ENCODE data around the gene PRRT3.

Gene PRRT3

DNA sequence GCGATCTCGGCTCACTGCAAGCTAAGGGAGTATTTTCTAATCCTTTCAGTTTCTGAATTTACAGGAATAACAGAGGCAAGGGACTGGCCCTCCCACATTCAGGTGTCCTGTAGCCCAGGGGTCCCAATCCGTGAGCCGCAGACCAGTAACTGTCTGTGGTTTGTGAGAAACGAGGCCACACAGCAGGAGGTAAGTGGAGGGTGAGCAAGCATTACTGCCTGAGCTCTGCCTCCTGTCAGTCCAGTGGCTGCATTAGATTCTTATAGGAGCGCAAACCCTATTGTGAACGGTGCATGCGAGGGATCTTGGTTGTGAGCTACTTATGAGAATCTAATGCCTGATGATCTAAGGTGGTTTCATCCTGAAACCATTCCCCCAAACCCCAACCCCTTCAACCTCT lies 40.3 kb downstream of the PRRT3 start:
- TF ChIP-seq EZH2phosphoT487 (conservative IDR thresholded peaks at IDR 0.05; ENCODE audit: low read length) = no peak
- TF ChIP-seq, protein P1, sequence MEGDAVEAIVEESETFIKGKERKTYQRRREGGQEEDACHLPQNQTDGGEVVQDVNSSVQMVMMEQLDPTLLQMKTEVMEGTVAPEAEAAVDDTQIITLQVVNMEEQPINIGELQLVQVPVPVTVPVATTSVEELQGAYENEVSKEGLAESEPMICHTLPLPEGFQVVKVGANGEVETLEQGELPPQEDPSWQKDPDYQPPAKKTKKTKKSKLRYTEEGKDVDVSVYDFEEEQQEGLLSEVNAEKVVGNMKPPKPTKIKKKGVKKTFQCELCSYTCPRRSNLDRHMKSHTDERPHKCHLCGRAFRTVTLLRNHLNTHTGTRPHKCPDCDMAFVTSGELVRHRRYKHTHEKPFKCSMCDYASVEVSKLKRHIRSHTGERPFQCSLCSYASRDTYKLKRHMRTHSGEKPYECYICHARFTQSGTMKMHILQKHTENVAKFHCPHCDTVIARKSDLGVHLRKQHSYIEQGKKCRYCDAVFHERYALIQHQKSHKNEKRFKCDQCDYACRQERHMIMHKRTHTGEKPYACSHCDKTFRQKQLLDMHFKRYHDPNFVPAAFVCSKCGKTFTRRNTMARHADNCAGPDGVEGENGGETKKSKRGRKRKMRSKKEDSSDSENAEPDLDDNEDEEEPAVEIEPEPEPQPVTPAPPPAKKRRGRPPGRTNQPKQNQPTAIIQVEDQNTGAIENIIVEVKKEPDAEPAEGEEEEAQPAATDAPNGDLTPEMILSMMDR (IDR thresholded peaks at IDR 0.05; ENCODE audit: insufficient read depth, low read length, poor library complexity, severe bottlenecking) = no peak
- no peaks in the 10 kb centered on the region for H3K9me3 ChIP-seq (ENCODE audit: insufficient read depth, low read length)
- no peaks in the 10 kb centered on the region for H3K79me2 ChIP-seq (ENCODE audit: insufficient read depth, low read length)
- no peak overlapping the region for H3K9ac ChIP-seq (ENCODE audit: low read length)
- no peaks in the 10 kb centered on the region for H4K20me1 ChIP-seq (ENCODE audit: low read depth, low read length)
- H2AFZ ChIP-seq (ENCODE audit: low read depth, low read length, severe bottlenecking) = no peak overlapping the region
- no peaks in the 10 kb centered on the region for H3K27me3 ChIP-seq (ENCODE audit: low read length)
- H3F3A ChIP-seq (ENCODE audit: insufficient read depth) = no peaks in the 10 kb centered on the region
- H3K9me2 ChIP-seq (replicated peaks; ENCODE audit: insufficient read depth, low read length) = no peaks in the 10 kb centered on the region
- H3K4me3 ChIP-seq (ENCODE audit: insufficient read depth, low read length, poor library complexity, severe bottlenecking) = no peak overlapping the region
- H3K36me3 ChIP-seq (ENCODE audit: low read length) = no peaks in the 10 kb centered on the region
- no peak overlapping the region for H3K27ac ChIP-seq (ENCODE audit: low read depth, low read length)
- H3K4me2 ChIP-seq (ENCODE audit: low read depth, low read length, poor library complexity, severe bottlenecking) = no peak overlapping the region

DNA sequence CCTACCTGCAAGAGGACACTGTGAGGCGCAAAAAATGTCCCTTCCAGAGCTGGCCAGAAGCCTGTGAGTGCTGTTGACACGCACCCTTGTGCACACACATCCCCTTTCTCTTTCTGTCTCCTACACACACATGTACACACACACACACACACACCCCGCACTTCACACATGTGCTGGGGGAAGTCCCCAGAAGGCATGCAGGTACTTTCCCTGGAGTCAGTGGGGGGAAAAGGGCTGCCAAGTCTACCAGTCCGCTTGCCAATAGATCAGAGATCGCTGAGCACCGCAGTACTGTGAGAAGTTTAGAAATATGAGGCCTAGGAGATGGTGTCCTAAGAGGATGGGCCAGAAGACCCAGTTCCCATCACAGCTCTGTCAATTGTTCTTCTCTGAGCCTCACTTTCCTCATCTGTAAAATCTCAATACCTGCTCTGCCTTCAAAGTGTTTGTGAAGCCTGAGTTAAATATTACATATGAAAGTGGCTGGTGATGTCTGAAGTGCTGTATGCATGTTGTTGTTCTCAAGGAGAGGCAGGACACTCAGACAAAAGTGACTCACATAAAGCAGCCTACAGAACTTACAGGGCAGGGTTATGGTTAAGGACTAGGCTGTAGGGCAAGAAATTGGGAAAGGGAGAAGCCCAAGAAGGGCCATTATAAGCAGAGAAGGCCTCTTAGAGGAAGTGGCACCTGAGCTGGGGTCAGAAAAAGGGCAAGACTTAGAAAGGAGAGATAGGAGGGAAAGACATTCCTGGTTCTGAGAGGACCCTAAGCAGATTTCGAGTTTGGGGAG lies 42.8 kb downstream of the PRRT3 start:
- no peak overlapping the region for H3K27ac ChIP-seq (ENCODE audit: low read depth, low read length)
- H3K9me2 ChIP-seq (replicated peaks; ENCODE audit: insufficient read depth, low read length) = no peaks in the 10 kb centered on the region
- H3K9ac ChIP-seq (ENCODE audit: low read length) = no peak overlapping the region
- no peaks in the 10 kb centered on the region for H3K9me3 ChIP-seq (ENCODE audit: insufficient read depth, low read length)
- H3K27me3 ChIP-seq (ENCODE audit: low read length) = no peaks in the 10 kb centered on the region
- no peaks in the 10 kb centered on the region for H3K79me2 ChIP-seq (ENCODE audit: insufficient read depth, low read length)
- no peak overlapping the region for H2AFZ ChIP-seq (ENCODE audit: low read depth, low read length, severe bottlenecking)
- H3F3A ChIP-seq (ENCODE audit: insufficient read depth) = no peaks in the 10 kb centered on the region
- no peaks in the 10 kb centered on the region for H3K36me3 ChIP-seq (ENCODE audit: low read length)
- no peak overlapping the region for H3K4me2 ChIP-seq (ENCODE audit: low read depth, low read length, poor library complexity, severe bottlenecking)
- TF ChIP-seq, protein P1 (IDR thresholded peaks at IDR 0.05; ENCODE audit: insufficient read depth, low read length, poor library complexity, severe bottlenecking) = no peak
- TF ChIP-seq EZH2phosphoT487 (conservative IDR thresholded peaks at IDR 0.05; ENCODE audit: low read length) = no peak
- H3K4me3 ChIP-seq (ENCODE audit: insufficient read depth, low read length, poor library complexity, severe bottlenecking) = no peak overlapping the region
- no peaks in the 10 kb centered on the region for H4K20me1 ChIP-seq (ENCODE audit: low read depth, low read length)

DNA sequence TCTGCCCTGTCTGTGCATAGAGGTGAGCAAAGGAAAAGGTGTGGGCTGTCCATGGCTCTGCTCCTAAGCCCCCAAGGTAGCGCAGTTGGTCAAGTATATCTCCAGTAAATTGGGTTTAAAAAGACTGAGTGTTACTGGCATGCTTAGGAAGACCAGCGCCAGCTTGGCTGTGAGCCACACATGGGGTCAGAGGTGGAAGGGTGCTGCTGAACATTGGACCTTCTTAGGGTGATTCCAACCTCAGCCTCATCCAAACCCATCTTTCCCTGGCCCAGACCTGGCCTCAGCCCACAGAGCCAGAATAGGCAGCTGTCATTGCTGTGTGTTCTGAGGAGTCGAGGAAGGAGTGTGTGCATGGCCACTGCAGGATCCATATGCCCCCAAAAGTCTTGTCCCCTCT lies 43.9 kb downstream of the PRRT3 start:
- H3K27ac ChIP-seq (ENCODE audit: low read depth, low read length) = no peak overlapping the region
- H3K4me2 ChIP-seq (ENCODE audit: low read depth, low read length, poor library complexity, severe bottlenecking) = no peak overlapping the region
- no peak for TF ChIP-seq EZH2phosphoT487 (conservative IDR thresholded peaks at IDR 0.05; ENCODE audit: low read length)
- TF ChIP-seq, protein P1 (IDR thresholded peaks at IDR 0.05; ENCODE audit: insufficient read depth, low read length, poor library complexity, severe bottlenecking) = no peak
- H4K20me1 ChIP-seq (ENCODE audit: low read depth, low read length) = no peaks in the 10 kb centered on the region
- no peaks in the 10 kb centered on the region for H3F3A ChIP-seq (ENCODE audit: insufficient read depth)
- no peaks in the 10 kb centered on the region for H3K9me2 ChIP-seq (replicated peaks; ENCODE audit: insufficient read depth, low read length)
- no peaks in the 10 kb centered on the region for H3K79me2 ChIP-seq (ENCODE audit: insufficient read depth, low read length)
- no peaks in the 10 kb centered on the region for H3K27me3 ChIP-seq (ENCODE audit: low read length)
- H2AFZ ChIP-seq (ENCODE audit: low read depth, low read length, severe bottlenecking) = no peak overlapping the region
- H3K36me3 ChIP-seq (ENCODE audit: low read length) = no peaks in the 10 kb centered on the region
- H3K4me3 ChIP-seq (ENCODE audit: insufficient read depth, low read length, poor library complexity, severe bottlenecking) = no peak overlapping the region
- no peaks in the 10 kb centered on the region for H3K9me3 ChIP-seq (ENCODE audit: insufficient read depth, low read length)
- no peak overlapping the region for H3K9ac ChIP-seq (ENCODE audit: low read length)
